Breast epithelium (tissue), 4 donors: ENCODE measurements around the gene ZNF536. TPM values are rescaled to one million over a fixed set of nuclear protein-coding genes. Genes with fewer than 3 reads are reported as not detected.

Experiments used
- DNase-seq, 2 donors: peaks; one replicate each; pipeline ENCODE4 v3.0.0-alpha.2; 2019; ENCODE audit warnings: low spot score in 2 of 2
- H3K27ac ChIP-seq, 2 donors: fragments of 200-600 bp; sonication (generic) in 1 of 2; one replicate each; pipeline ENCODE4 v1.5.1; 2016 to 2019; ENCODE audit warnings: mild to moderate bottlenecking in 1 of 2
- H3K27me3 ChIP-seq, 2 donors: fragments of 200-600 bp; sonication (generic) in 1 of 2; one replicate each; pipeline versions ENCODE4 v1.5.1 to v1.6.0; 2017 to 2019; ENCODE audit warnings: control low read depth in 1 of 2, mild to moderate bottlenecking in 1 of 2
- H3K36me3 ChIP-seq: fragments of 200-600 bp; one replicate; pipeline ENCODE4 v1.5.1; 2019
- H3K4me1 ChIP-seq, 2 donors: fragments of 200-600 bp; sonication (generic); one replicate each; pipeline ENCODE4 v1.5.1; 2016 to 2019; ENCODE audit warnings: control low read depth in 1 of 2
- H3K4me3 ChIP-seq, 3 donors: fragments of 200-600 bp; sonication (generic); 1 replicate in 2 of 3; 2 replicates in 1 of 3; pipeline ENCODE4 v1.5.1; 2016 to 2019; ENCODE audit warnings: mild to moderate bottlenecking in 3 of 3, moderate library complexity in 2 of 3
- H3K9me3 ChIP-seq, 2 donors: fragments of 200-600 bp; sonication (generic) in 1 of 2; one replicate each; pipeline ENCODE4 v1.5.1; 2016 to 2019; ENCODE audit warnings: control low read depth in 1 of 2
- CTCF ChIP-seq, 3 donors: fragments of 450-650 bp; IDR thresholded peaks; one replicate each; pipeline ENCODE4 v1.5.1; 2016 to 2017; ENCODE audit warnings: antibody characterized with exemption in 3 of 3, mild to moderate bottlenecking in 3 of 3, moderate library complexity in 3 of 3
- POLR2A ChIP-seq: fragments of 450-650 bp; IDR thresholded peaks from one replicate; pipeline ENCODE4 v1.6.1; 2016; ENCODE audit warnings: antibody characterized with exemption, mild to moderate bottlenecking, moderate library complexity
- POLR2AphosphoS5 ChIP-seq, 3 donors: sonication (generic); formaldehyde crosslinking; IDR thresholded peaks; one replicate each; pipeline ENCODE4 v1.6.1; 2017; ENCODE audit warnings: antibody characterized with exemption in 3 of 3
- intact Hi-C: fragments of 100-400 bp; cut with DNase I; formaldehyde crosslinking; loops from one replicate; pipeline ENCODE4 v1.15.1; 2023; ENCODE audit warnings: low total_unique reads
- total RNA-seq, 3 donors: library from RNA; depleted of rRNA; stranded (reverse); fragments of >200 nt; gene quantifications; one replicate each; pipeline ENCODE4 v1.1.0, GENCODE V29; 2016

ZNF536 gene
- total RNA-seq, 3 donors from 2014 or later: under 0.01 to 0.15 TPM; not detected in 1

GRCh38 chr19:30557927-30558557, 185.9 kb downstream of the ZNF536 start:
- Histone ChIP-seq H3K36me3 (no peaks in the 10 kb centered on the region), H3K9me3 (no peaks in the 10 kb centered on the region), H3K27me3 (peaks cover 0 to 20% of the 10 kb centered on the region in 2 donors), H3K4me1 (no peaks in the 10 kb centered on the region), H3K4me3 (no peak overlapping the region), H3K27ac (no peak overlapping the region)
- TF ChIP-seq CTCF (IDR thresholded peaks at IDR 0.05) (no peak), POLR2A (no peak), POLR2AphosphoS5 (IDR thresholded peaks at IDR 0.05) (no peak)
- intact Hi-C loops: no loop called here
- no peak for DNase-seq

- DNase-seq: no peak
- Histone ChIP-seq H3K27me3 (peaks cover 0 to 20% of the 10 kb centered on the region in 2 donors), H3K4me1 (no peaks in the 10 kb centered on the region), H3K9me3 (no peaks in the 10 kb centered on the region), H3K36me3 (no peaks in the 10 kb centered on the region), H3K4me3 (no peak overlapping the region), H3K27ac (no peak overlapping the region)
- intact Hi-C loops: no loop called here
- TF ChIP-seq POLR2AphosphoS5 (IDR thresholded peaks at IDR 0.05) (no peak), POLR2A (no peak)
Observed at GRCh38 chr19:30558793-30559192, 186.6 kb downstream of the ZNF536 start.

- TF ChIP-seq CTCF (IDR thresholded peaks at IDR 0.05) (no peak), POLR2AphosphoS5 (IDR thresholded peaks at IDR 0.05) (no peak), POLR2A (no peak)
- H3K9me3 ChIP-seq: no peaks in the 10 kb centered on the region
- no peak overlapping the region for H3K27ac ChIP-seq
- no peaks in the 10 kb centered on the region for H3K36me3 ChIP-seq
- peaks cover 0 to 20% of the 10 kb centered on the region in 2 donors for H3K27me3 ChIP-seq
- DNase-seq: no peak
- intact Hi-C loops: no loop called here
- no peaks in the 10 kb centered on the region for H3K4me1 ChIP-seq
- no peak overlapping the region for H3K4me3 ChIP-seq
Observed at GRCh38 chr19:30559446-30559845, 187.3 kb downstream of the ZNF536 start.

GRCh38 chr19:30562981-30563380, 190.8 kb downstream of the ZNF536 start:
- TF ChIP-seq CTCF (IDR thresholded peaks at IDR 0.05) (no peak), POLR2A (no peak), POLR2AphosphoS5 (IDR thresholded peaks at IDR 0.05) (no peak)
- Histone ChIP-seq H3K36me3 (no peaks in the 10 kb centered on the region), H3K4me3 (no peak overlapping the region), H3K27ac (no peak overlapping the region), H3K27me3 (peaks cover 0 to 20% of the 10 kb centered on the region in 2 donors), H3K9me3 (no peaks in the 10 kb centered on the region), H3K4me1 (no peaks in the 10 kb centered on the region)
- intact Hi-C loops: no loop called here
- no peak for DNase-seq

- Histone ChIP-seq H3K4me3 (no peak overlapping the region), H3K27ac (no peak overlapping the region), H3K36me3 (no peaks in the 10 kb centered on the region), H3K27me3 (peaks cover 0 to 20% of the 10 kb centered on the region in 2 donors), H3K4me1 (no peaks in the 10 kb centered on the region), H3K9me3 (no peaks in the 10 kb centered on the region)
- intact Hi-C loops: no loop called here
- no peak for TF ChIP-seq POLR2AphosphoS5 (IDR thresholded peaks at IDR 0.05)
- TF ChIP-seq CTCF (IDR thresholded peaks at IDR 0.05): no peak
- TF ChIP-seq POLR2A: no peak
- DNase-seq: no peak
Observed at GRCh38 chr19:30563691-30564090, 191.5 kb downstream of the ZNF536 start.
